ENCODE results near the gene AP2A2.

Gene AP2A2

GRCh38 chr11:925496-926301 lies at the start of gene AP2A2:
Gene AP2A2 (plus strand): TSS chr11:925870. CDS start chr11:926022, 152 bp downstream.
- TF ChIP-seq ZNF174 (tag by site-specific recombination; IDR thresholded peaks at IDR 0.05) (no peak), ZNF280D (tag by site-specific recombination; IDR thresholded peaks at IDR 0.05) (no peak), ZNF777 (tag by site-specific recombination; IDR thresholded peaks at IDR 0.05; ENCODE audit: borderline replicate concordance) (no peak), ZNF610 (tag by site-specific recombination; IDR thresholded peaks at IDR 0.05; ENCODE audit: borderline replicate concordance) (no peak), ZNF350 (tag by site-specific recombination; IDR thresholded peaks at IDR 0.05) (no peak), ZNF366 (tag by site-specific recombination; conservative IDR thresholded peaks at IDR 0.05) (no peak), ZNF19 (tag by site-specific recombination; IDR thresholded peaks at IDR 0.05; ENCODE audit: low read depth) (no peak), ZNF391 (tag by site-specific recombination; IDR thresholded peaks at IDR 0.05; ENCODE audit: borderline replicate concordance, low read depth) (no peak), ZBTB17 (tag by site-specific recombination; IDR thresholded peaks at IDR 0.05) (no peak), ZNF433 (tag by site-specific recombination; IDR thresholded peaks at IDR 0.05; ENCODE audit: low read depth) (no peak), SCRT2 (tag by site-specific recombination; IDR thresholded peaks at IDR 0.05) (no peak), ZNF501 (tag by site-specific recombination; IDR thresholded peaks at IDR 0.05) (no peak), ZNF623 (tag by site-specific recombination; IDR thresholded peaks at IDR 0.05) (no peak), ZNF768 (tag by site-specific recombination; IDR thresholded peaks at IDR 0.05) (no peak), YY2 (tag by site-specific recombination; IDR thresholded peaks at IDR 0.05) (no peak), YY1 (tag by site-specific recombination; IDR thresholded peaks at IDR 0.05) (no peak), ZNF677 (tag by site-specific recombination; IDR thresholded peaks at IDR 0.05) (peak; percentile 53; the same call in 1 of the 2 replicates), ZFHX2 (tag by site-specific recombination; conservative IDR thresholded peaks at IDR 0.05) (peak; percentile 26; the same call in 1 of the 2 replicates), ZNF404 (tag by site-specific recombination; IDR thresholded peaks at IDR 0.05) (no peak), ZNF776 (tag by site-specific recombination; IDR thresholded peaks at IDR 0.05; ENCODE audit: borderline replicate concordance) (no peak), ZNF341 (tag by site-specific recombination; IDR thresholded peaks at IDR 0.05; ENCODE audit: low read depth) (no peak)
- TF ChIP-seq, protein P1, sequence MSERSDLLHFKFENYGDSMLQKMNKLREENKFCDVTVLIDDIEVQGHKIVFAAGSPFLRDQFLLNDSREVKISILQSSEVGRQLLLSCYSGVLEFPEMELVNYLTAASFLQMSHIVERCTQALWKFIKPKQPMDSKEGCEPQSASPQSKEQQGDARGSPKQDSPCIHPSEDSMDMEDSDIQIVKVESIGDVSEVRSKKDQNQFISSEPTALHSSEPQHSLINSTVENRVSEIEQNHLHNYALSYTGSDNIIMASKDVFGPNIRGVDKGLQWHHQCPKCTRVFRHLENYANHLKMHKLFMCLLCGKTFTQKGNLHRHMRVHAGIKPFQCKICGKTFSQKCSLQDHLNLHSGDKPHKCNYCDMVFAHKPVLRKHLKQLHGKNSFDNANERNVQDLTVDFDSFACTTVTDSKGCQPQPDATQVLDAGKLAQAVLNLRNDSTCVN (tag by site-specific recombination; optimal IDR thresholded peaks at IDR 0.05) = peak; percentile 65
- TF ChIP-seq, protein P2, sequence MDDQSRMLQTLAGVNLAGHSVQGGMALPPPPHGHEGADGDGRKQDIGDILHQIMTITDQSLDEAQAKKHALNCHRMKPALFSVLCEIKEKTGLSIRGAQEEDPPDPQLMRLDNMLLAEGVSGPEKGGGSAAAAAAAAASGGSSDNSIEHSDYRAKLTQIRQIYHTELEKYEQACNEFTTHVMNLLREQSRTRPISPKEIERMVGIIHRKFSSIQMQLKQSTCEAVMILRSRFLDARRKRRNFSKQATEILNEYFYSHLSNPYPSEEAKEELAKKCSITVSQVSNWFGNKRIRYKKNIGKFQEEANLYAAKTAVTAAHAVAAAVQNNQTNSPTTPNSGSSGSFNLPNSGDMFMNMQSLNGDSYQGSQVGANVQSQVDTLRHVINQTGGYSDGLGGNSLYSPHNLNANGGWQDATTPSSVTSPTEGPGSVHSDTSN (CRISPR knock-in tag; IDR thresholded peaks at IDR 0.05) = 0 out of 2 replicates have a peak, but pooled peaks have one; percentile 47
- TF ChIP-seq, protein P3, sequence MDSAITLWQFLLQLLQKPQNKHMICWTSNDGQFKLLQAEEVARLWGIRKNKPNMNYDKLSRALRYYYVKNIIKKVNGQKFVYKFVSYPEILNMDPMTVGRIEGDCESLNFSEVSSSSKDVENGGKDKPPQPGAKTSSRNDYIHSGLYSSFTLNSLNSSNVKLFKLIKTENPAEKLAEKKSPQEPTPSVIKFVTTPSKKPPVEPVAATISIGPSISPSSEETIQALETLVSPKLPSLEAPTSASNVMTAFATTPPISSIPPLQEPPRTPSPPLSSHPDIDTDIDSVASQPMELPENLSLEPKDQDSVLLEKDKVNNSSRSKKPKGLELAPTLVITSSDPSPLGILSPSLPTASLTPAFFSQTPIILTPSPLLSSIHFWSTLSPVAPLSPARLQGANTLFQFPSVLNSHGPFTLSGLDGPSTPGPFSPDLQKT (IDR thresholded peaks at IDR 0.05; ENCODE audit: borderline replicate concordance, low read depth, low read length) = no peak
- H3K9me3 ChIP-seq (ENCODE audit: control insufficient read depth, insufficient read depth, low read depth, low read length) = no peaks in the 10 kb centered on the region
- H3K4me1 ChIP-seq (ENCODE audit: control insufficient read depth, insufficient read depth, low read length) = no peaks in the 10 kb centered on the region
- peaks cover 3 to 21% of the 10 kb centered on the region in 2 experiments; a peak in 2 of 3 replicates for H3K36me3 ChIP-seq (ENCODE audit: control insufficient read depth in 2 of 2, insufficient read depth in 1 of 2, low read length in 2 of 2)
- peak within 1 kb of the TSS; percentile 75 for H3K27ac ChIP-seq (ENCODE audit: extremely low read depth, low read depth, low read length)
- ChIA-PET POLR2A (interaction anchor here (1.0 to 1.8 kb wide), 2 partner anchors 16 to 83 kb away, joined by 3 to 6 read pairs; partner anchors contain the start of genes CHID1 and TSPAN4), CTCF (interaction anchor here (1.0 to 1.2 kb wide), 4 partner anchors 10 to 119 kb away, joined by 3 read pairs; no protein-coding TSS in a partner anchor)
- peak within 1 kb of the TSS; percentile 86 for H3K4me3 ChIP-seq (ENCODE audit: low read depth, low read length)
